ENCODE results near the gene DAP3.
"Not testable (repeated sequence)": the region's sequence is repeated elsewhere in the genome, so short reads cannot be mapped to it uniquely, and the experiment has no call there.

The DAP3 gene

GRCh38 chr1:155725142-155725541, 36.3 kb downstream of the DAP3 start:
- no peak for DNase-seq

- peak; percentile 93 for DNase-seq
Measured at GRCh38 chr1:155729031-155729898, 40.4 kb downstream of the DAP3 start.

- DNase-seq: no peak
Measured at GRCh38 chr1:155740995-155741394, 52.1 kb downstream of the DAP3 start.

- DNase-seq: no peak
Measured at GRCh38 chr1:155741908-155742307, 53.0 kb downstream of the DAP3 start.

- no peak for DNase-seq
Measured at GRCh38 chr1:155744711-155745283, 55.9 kb downstream of the DAP3 start.

- DNase-seq: peak; percentile 99
Measured at GRCh38 chr1:155745284-155746228, 56.7 kb downstream of the DAP3 start.

GRCh38 chr1:155747586-155747985, 58.7 kb downstream of the DAP3 start:
- not testable (repeated sequence) for DNase-seq

- DNase-seq: not testable (repeated sequence)
Measured at GRCh38 chr1:155748141-155748540, 59.2 kb downstream of the DAP3 start.

GRCh38 chr1:155759017-155759416, 70.1 kb downstream of the DAP3 start:
- DNase-seq: not testable (repeated sequence)

- DNase-seq: no peak
Measured at GRCh38 chr1:155759966-155760630, 71.2 kb downstream of the DAP3 start.

- no peak for DNase-seq
Measured at GRCh38 chr1:155760751-155761475, 72.0 kb downstream of the DAP3 start.

GRCh38 chr1:155761736-155762405, 73.0 kb downstream of the DAP3 start:
- DNase-seq: no peak

- not testable (repeated sequence) for DNase-seq
Measured at GRCh38 chr1:155763090-155763815, 74.4 kb downstream of the DAP3 start.

- DNase-seq: not testable (repeated sequence)
Measured at GRCh38 chr1:155763989-155764388, 75.1 kb downstream of the DAP3 start.

- DNase-seq: not testable (repeated sequence)
Measured at GRCh38 chr1:155767399-155767989, 78.6 kb downstream of the DAP3 start.

GRCh38 chr1:155769257-155769656, 80.4 kb downstream of the DAP3 start:
- no peak for DNase-seq

- no peak for DNase-seq
Measured at GRCh38 chr1:155773221-155773620, 84.3 kb downstream of the DAP3 start.

- no peak for DNase-seq
Measured at GRCh38 chr1:155776414-155776813, 87.5 kb downstream of the DAP3 start.

GRCh38 chr1:155777582-155777981, 88.7 kb downstream of the DAP3 start:
- DNase-seq: no peak

Data from NCI-H1694 treated with DMSO at 0.1 percent for 48 hours (cell line).